Suprapubic skin (tissue), 4 donors: Measurements from ENCODE around the gene CACNB4. TPM values are rescaled to one million over a fixed set of nuclear protein-coding genes. Genes with fewer than 3 reads are reported as not detected.

Experiments used
- DNase-seq, 2 donors: peaks; one replicate each; pipeline ENCODE4 v3.0.0-alpha.2; 2019; ENCODE audit warnings: low spot score in 2 of 2
- H3K27ac ChIP-seq: fragments of 200-600 bp; sonication (generic); one replicate; pipeline ENCODE4 v1.5.1; 2019
- H3K27me3 ChIP-seq: fragments of 200-600 bp; sonication (generic); one replicate; pipeline ENCODE4 v1.5.1; 2019
- H3K36me3 ChIP-seq: fragments of 200-600 bp; sonication (generic); one replicate; pipeline ENCODE4 v1.5.1; 2019
- H3K4me1 ChIP-seq: fragments of 200-600 bp; sonication (generic); one replicate; pipeline ENCODE4 v1.5.1; 2019
- H3K4me3 ChIP-seq: fragments of 200-600 bp; sonication (generic); one replicate; pipeline ENCODE4 v1.5.1; 2019; ENCODE audit warnings: mild to moderate bottlenecking
- H3K9me3 ChIP-seq: fragments of 200-600 bp; sonication (generic); one replicate; pipeline ENCODE4 v1.5.1; 2019
- CTCF ChIP-seq, 2 donors: fragments of 200-600 bp in 1 of 2; fragments of 450-650 bp in 1 of 2; sonication (generic) in 1 of 2; IDR thresholded peaks; one replicate each; pipeline ENCODE4 v1.5.1; 2016 to 2019; ENCODE audit warnings: antibody characterized with exemption in 2 of 2, mild to moderate bottlenecking in 1 of 2, moderate library complexity in 1 of 2
- EP300 ChIP-seq: sonication (generic); formaldehyde crosslinking; IDR thresholded peaks from one replicate; pipeline ENCODE4 v1.6.1; 2017; ENCODE audit warnings: antibody characterized with exemption
- POLR2A ChIP-seq, 2 donors: fragments of 450-650 bp; IDR thresholded peaks; one replicate each; pipeline ENCODE4 v1.6.1; 2017; ENCODE audit warnings: antibody characterized with exemption in 2 of 2, mild to moderate bottlenecking in 2 of 2, moderate library complexity in 2 of 2
- POLR2AphosphoS5 ChIP-seq, 3 donors: sonication (generic); formaldehyde crosslinking; IDR thresholded peaks; one replicate each; pipeline ENCODE4 v1.6.1; 2017; ENCODE audit warnings: antibody characterized with exemption in 3 of 3
- WGBS: methylation state at CpG from one replicate; pipeline ENCODE4 v1.1.5; 2018; 5-methylcytosine and 5-hydroxymethylcytosine counted together
- total RNA-seq, 4 donors: library from RNA; depleted of rRNA; stranded (reverse); fragments of >200 nt; gene quantifications; one replicate each; pipeline ENCODE4 v1.1.0, GENCODE V29; 2016

The CACNB4 gene
- total RNA-seq, 4 donors from 2014 or later: 7.6 to 14.5 (median 10.7) TPM

GRCh38 chr2:152068226-152068625 lies 30.6 kb downstream of the CACNB4 start:
- 41% methylated on average over 2 of the region's 2 CpGs for WGBS

GRCh38 chr2:152067823-152068222 lies 31.0 kb downstream of the CACNB4 start:
- H3K4me3 ChIP-seq: no peak overlapping the region
- TF ChIP-seq POLR2AphosphoS5 (IDR thresholded peaks at IDR 0.05) (no peak), POLR2A (IDR thresholded peaks at IDR 0.05) (no peak), EP300 (no peak), CTCF (IDR thresholded peaks at IDR 0.05) (no peak)
- no peaks in the 10 kb centered on the region for H3K9me3 ChIP-seq
- no peaks in the 10 kb centered on the region for H3K36me3 ChIP-seq
- peaks cover 20% of the 10 kb centered on the region for H3K4me1 ChIP-seq
- H3K27ac ChIP-seq: no peak overlapping the region
- WGBS: 56% methylated on average over 1 of the region's 1 CpG
- no peak for DNase-seq
- H3K27me3 ChIP-seq: no peaks in the 10 kb centered on the region

More at GRCh38 chr2:152068226-152068625, 30.6 kb downstream of the CACNB4 start:
- TF ChIP-seq POLR2A (IDR thresholded peaks at IDR 0.05) (no peak), CTCF (IDR thresholded peaks at IDR 0.05) (no peak), POLR2AphosphoS5 (IDR thresholded peaks at IDR 0.05) (no peak), EP300 (no peak)
- Histone ChIP-seq H3K9me3 (no peaks in the 10 kb centered on the region), H3K4me3 (no peak overlapping the region), H3K4me1 (peaks cover 16% of the 10 kb centered on the region), H3K36me3 (no peaks in the 10 kb centered on the region), H3K27me3 (no peaks in the 10 kb centered on the region), H3K27ac (no peak overlapping the region)
- DNase-seq: no peak

- Histone ChIP-seq H3K4me3 (no peak overlapping the region), H3K4me1 (peaks cover 28% of the 10 kb centered on the region), H3K27ac (no peak overlapping the region), H3K27me3 (no peaks in the 10 kb centered on the region), H3K36me3 (no peaks in the 10 kb centered on the region), H3K9me3 (no peaks in the 10 kb centered on the region)
- DNase-seq: no peak
- 84% methylated on average over 3 of the region's 3 CpGs for WGBS
- TF ChIP-seq POLR2A (IDR thresholded peaks at IDR 0.05) (no peak), EP300 (no peak), POLR2AphosphoS5 (IDR thresholded peaks at IDR 0.05) (no peak), CTCF (IDR thresholded peaks at IDR 0.05) (no peak)
These were observed 32.9 kb downstream of the CACNB4 start for GRCh38 chr2:152065945-152066344.

DNA sequence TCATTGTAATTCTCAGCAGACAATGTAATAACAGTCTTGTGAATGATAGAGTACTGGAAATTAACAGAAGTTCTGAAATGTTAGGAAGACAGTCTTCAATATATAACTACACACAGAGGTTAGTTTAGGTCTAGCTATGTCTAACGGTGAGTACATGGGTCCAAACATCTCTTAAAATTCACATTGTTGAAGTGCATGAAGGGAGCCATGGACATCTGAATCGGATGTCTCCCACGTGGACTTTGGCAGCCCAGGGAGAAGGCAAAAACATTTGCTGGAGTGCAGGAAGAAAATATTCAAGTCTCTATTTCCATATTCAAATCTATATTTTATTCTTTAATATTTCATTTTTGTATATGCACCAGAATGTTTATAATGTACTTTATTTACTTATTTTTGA lies 34.8 kb downstream of the CACNB4 start:
- no peak overlapping the region for H3K4me3 ChIP-seq
- 43% methylated on average over 3 of the region's 3 CpGs for WGBS
- no peaks in the 10 kb centered on the region for H3K27me3 ChIP-seq
- TF ChIP-seq POLR2AphosphoS5 (IDR thresholded peaks at IDR 0.05): no peak
- TF ChIP-seq CTCF (IDR thresholded peaks at IDR 0.05): no peak
- TF ChIP-seq POLR2A (IDR thresholded peaks at IDR 0.05): no peak
- TF ChIP-seq EP300: no peak
- H3K4me1 ChIP-seq: peaks cover 28% of the 10 kb centered on the region
- H3K27ac ChIP-seq: no peak overlapping the region
- H3K36me3 ChIP-seq: no peaks in the 10 kb centered on the region
- no peaks in the 10 kb centered on the region for H3K9me3 ChIP-seq
- DNase-seq: no peak

GRCh38 chr2:152063325-152063924 lies 35.4 kb downstream of the CACNB4 start:
- Histone ChIP-seq H3K4me1 (peaks cover 28% of the 10 kb centered on the region), H3K9me3 (no peaks in the 10 kb centered on the region), H3K4me3 (no peak overlapping the region), H3K36me3 (no peaks in the 10 kb centered on the region), H3K27me3 (no peaks in the 10 kb centered on the region), H3K27ac (no peak overlapping the region)
- TF ChIP-seq EP300 (no peak), POLR2A (IDR thresholded peaks at IDR 0.05) (no peak), CTCF (IDR thresholded peaks at IDR 0.05) (no peak), POLR2AphosphoS5 (IDR thresholded peaks at IDR 0.05) (no peak)
- no peak for DNase-seq
- 43% methylated on average over 3 of the region's 3 CpGs for WGBS
